Neural progenitor cell (in vitro differentiated cells): ENCODE data around the gene CDX2.
A peak's percentile ranks its signal among the peaks of the same experiment; 100 is the strongest.

Experiments
- CTCF ChIP-seq: fragments of 200-600 bp; sonication (generic); IDR thresholded peaks from 2 replicates; pipeline ENCODE4 v1.5.1; 2017; ENCODE audit warnings: antibody characterized with exemption, mild to moderate bottlenecking
- EZH2phosphoT487 ChIP-seq: fragments of 200-600 bp; sonication (generic); IDR thresholded peaks from 2 replicates; pipeline ENCODE4 v1.6.1; 2017; ENCODE audit warnings: antibody characterized with exemption

- TF ChIP-seq CTCF, result peak; percentile 72
- no peak for TF ChIP-seq EZH2phosphoT487
These were observed 28.9 kb upstream of the CDX2 start for GRCh38 chr13:27997904-27998522.
